Activated CD4-positive, alpha-beta T cell treated with anti-CD3 and anti-CD28 coated beads, Interleukin-2, amount 50 U/mL, for 24 hours (primary cell): ENCODE data around the gene TPR.

Source experiments
- DNase-seq, 2 donors: peaks; one replicate each; pipeline ENCODE4 v3.0.0-alpha.2; 2020; ENCODE audit warnings: low read depth in 1 of 2, low spot score in 1 of 2

Gene TPR

GRCh38 chr1:186330758-186331157 lies 44.3 kb downstream of the TPR start:
- no peak for DNase-seq

GRCh38 chr1:186327331-186327730 lies 47.7 kb downstream of the TPR start:
- DNase-seq = no peak

GRCh38 chr1:186326009-186326408 lies 49.0 kb downstream of the TPR start:
- no peak for DNase-seq

GRCh38 chr1:186325239-186325638 lies 49.8 kb downstream of the TPR start:
- no peak for DNase-seq

- no peak for DNase-seq
Observed at GRCh38 chr1:186323865-186324264, 51.2 kb downstream of the TPR start.

- no peak for DNase-seq
Observed at GRCh38 chr1:186315570-186315969, 59.5 kb downstream of the TPR start.

GRCh38 chr1:186311375-186312051 lies 63.5 kb downstream of the TPR start:
- no peak for DNase-seq

GRCh38 chr1:186310307-186310706 lies 64.7 kb downstream of the TPR start:
- DNase-seq = no peak

GRCh38 chr1:186308264-186309060 lies 66.6 kb downstream of the TPR start:
- no peak for DNase-seq

- no peak for DNase-seq
Observed at GRCh38 chr1:186307445-186307844, 67.6 kb downstream of the TPR start.

GRCh38 chr1:186306533-186306932 lies 68.5 kb downstream of the TPR start:
- no peak for DNase-seq

- DNase-seq = no peak
Observed at GRCh38 chr1:186304982-186305949, 69.8 kb downstream of the TPR start.

- no peak for DNase-seq
Observed at GRCh38 chr1:186303911-186304310, 71.1 kb downstream of the TPR start.

- no peak for DNase-seq
Observed at GRCh38 chr1:186302381-186302920, 72.6 kb downstream of the TPR start.

GRCh38 chr1:186301448-186301847 lies 73.6 kb downstream of the TPR start:
- DNase-seq = no peak

GRCh38 chr1:186300056-186300455 lies 75.0 kb downstream of the TPR start:
- no peak for DNase-seq

GRCh38 chr1:186299570-186299969 lies 75.5 kb downstream of the TPR start:
- no peak for DNase-seq

- no peak for DNase-seq
Observed at GRCh38 chr1:186298851-186299250, 76.2 kb downstream of the TPR start.

GRCh38 chr1:186297439-186298045 lies 77.5 kb downstream of the TPR start:
- no peak for DNase-seq

GRCh38 chr1:186295980-186296379 lies 79.1 kb downstream of the TPR start, which contains the start of gene PRG4:
Gene PRG4 (plus strand): TSS chr1:186296279.
- no peak for DNase-seq

- no peak for DNase-seq
Observed at GRCh38 chr1:186292875-186293274, 82.2 kb downstream of the TPR start.
